ENCODE measurements around the gene ADORA1.

The ADORA1 gene

GRCh38 chr1:203100516-203100869 lies 27.0 kb upstream of the ADORA1 start:
- H3K4me1 Mint-ChIP-seq = no peaks in the 10 kb centered on the region
- peaks cover 1% of the 10 kb centered on the region for H3K9me3 Mint-ChIP-seq
- CTCF ChIA-PET = interaction anchor here (0.9 kb wide), 1 partner anchor 17 kb away, joined by 3 read pairs; no protein-coding TSS in a partner anchor
- DNase-seq = no peak
- peaks cover 54% of the 10 kb centered on the region for H3K27me3 Mint-ChIP-seq
- no peak overlapping the region for H3K4me3 Mint-ChIP-seq
- no peaks in the 10 kb centered on the region for H3K36me3 Mint-ChIP-seq
- H3K27ac Mint-ChIP-seq = no peak overlapping the region

- Mint-ChIP-seq H3K36me3 (no peaks in the 10 kb centered on the region), H3K4me1 (no peaks in the 10 kb centered on the region), H3K9me3 (no peaks in the 10 kb centered on the region), H3K4me3 (no peak overlapping the region), H3K27ac (no peak overlapping the region), H3K27me3 (peaks cover 52% of the 10 kb centered on the region)
- CTCF ChIA-PET = interaction anchor here (1.0 kb wide), 1 partner anchor 30 kb away, joined by 3 read pairs; no protein-coding TSS in a partner anchor
- DNase-seq = no peak
Observed at GRCh38 chr1:203101813-203102634, 25.5 kb upstream of the ADORA1 start.

- CTCF ChIA-PET = no interaction called here
- peaks cover 49% of the 10 kb centered on the region for H3K27me3 Mint-ChIP-seq
- H3K36me3 Mint-ChIP-seq = no peaks in the 10 kb centered on the region
- no peaks in the 10 kb centered on the region for H3K4me1 Mint-ChIP-seq
- H3K4me3 Mint-ChIP-seq = no peak overlapping the region
- H3K9me3 Mint-ChIP-seq = no peaks in the 10 kb centered on the region
- no peak for DNase-seq
- H3K27ac Mint-ChIP-seq = no peak overlapping the region
Observed at GRCh38 chr1:203103216-203103615, 24.3 kb upstream of the ADORA1 start.

GRCh38 chr1:203103829-203104495 lies 23.6 kb upstream of the ADORA1 start:
- H3K36me3 Mint-ChIP-seq = no peaks in the 10 kb centered on the region
- H3K9me3 Mint-ChIP-seq = no peaks in the 10 kb centered on the region
- no peak overlapping the region for H3K4me3 Mint-ChIP-seq
- CTCF ChIA-PET = no interaction called here
- no peak overlapping the region for H3K27ac Mint-ChIP-seq
- no peak for DNase-seq
- no peaks in the 10 kb centered on the region for H3K4me1 Mint-ChIP-seq
- peaks cover 45% of the 10 kb centered on the region for H3K27me3 Mint-ChIP-seq

GRCh38 chr1:203104789-203105390 lies 22.6 kb upstream of the ADORA1 start:
- H3K4me3 Mint-ChIP-seq = no peak overlapping the region
- no peak for DNase-seq
- no peak overlapping the region for H3K27ac Mint-ChIP-seq
- H3K4me1 Mint-ChIP-seq = no peaks in the 10 kb centered on the region
- CTCF ChIA-PET = no interaction called here
- H3K36me3 Mint-ChIP-seq = no peaks in the 10 kb centered on the region
- peaks cover 47% of the 10 kb centered on the region for H3K27me3 Mint-ChIP-seq
- H3K9me3 Mint-ChIP-seq = no peaks in the 10 kb centered on the region

GRCh38 chr1:203112475-203112874 lies 15.1 kb upstream of the ADORA1 start:
- CTCF ChIA-PET = interaction anchor here (0.8 to 1.2 kb wide), 2 partner anchors 16 to 103 kb away, joined by 3 read pairs; no protein-coding TSS in a partner anchor
- DNase-seq = no peak
- Mint-ChIP-seq H3K9me3 (no peaks in the 10 kb centered on the region), H3K36me3 (no peaks in the 10 kb centered on the region), H3K4me1 (no peaks in the 10 kb centered on the region), H3K4me3 (no peak overlapping the region), H3K27ac (no peak overlapping the region), H3K27me3 (peaks cover 40% of the 10 kb centered on the region)

- H3K4me3 Mint-ChIP-seq = no peak overlapping the region
Observed at GRCh38 chr1:203113308-203113707, 14.2 kb upstream of the ADORA1 start.

GRCh38 chr1:203114202-203114601 lies 13.3 kb upstream of the ADORA1 start:
- Mint-ChIP-seq H3K36me3 (no peaks in the 10 kb centered on the region), H3K27ac (no peak overlapping the region), H3K27me3 (peaks cover 49% of the 10 kb centered on the region), H3K4me1 (no peaks in the 10 kb centered on the region), H3K9me3 (no peaks in the 10 kb centered on the region), H3K4me3 (no peak overlapping the region)
- no peak for DNase-seq
- CTCF ChIA-PET = no interaction called here

More at GRCh38 chr1:203113308-203113707, 14.2 kb upstream of the ADORA1 start:
- peaks cover 43% of the 10 kb centered on the region for H3K27me3 Mint-ChIP-seq
- H3K27ac Mint-ChIP-seq = no peak overlapping the region
- DNase-seq = no peak
- CTCF ChIA-PET = interaction anchor here (0.8 to 1.2 kb wide), 3 partner anchors 17 to 154 kb away, joined by 3 to 4 read pairs (median 3); no protein-coding TSS in a partner anchor
- H3K9me3 Mint-ChIP-seq = no peaks in the 10 kb centered on the region
- no peaks in the 10 kb centered on the region for H3K36me3 Mint-ChIP-seq
- no peaks in the 10 kb centered on the region for H3K4me1 Mint-ChIP-seq

- H3K27me3 Mint-ChIP-seq = peaks cover 59% of the 10 kb centered on the region
- no peak for DNase-seq
- no peaks in the 10 kb centered on the region for H3K4me1 Mint-ChIP-seq
- H3K27ac Mint-ChIP-seq = no peak overlapping the region
- no peaks in the 10 kb centered on the region for H3K9me3 Mint-ChIP-seq
- CTCF ChIA-PET = interaction anchor here (1.3 to 6.7 kb wide), 4 partner anchors 8 to 99 kb away, joined by 4 to 66 read pairs (median 26); partner anchors contain the start of genes MYBPH and MYOG
- no peaks in the 10 kb centered on the region for H3K36me3 Mint-ChIP-seq
- no peak overlapping the region for H3K4me3 Mint-ChIP-seq
Observed at GRCh38 chr1:203116091-203116820, 11.3 kb upstream of the ADORA1 start.

- CTCF ChIA-PET = interaction anchor here (0.8 to 6.7 kb wide), 14 partner anchors 9 to 105 kb away, joined by 3 to 66 read pairs (median 4); partner anchors contain the start of genes ADORA1 and MYBPH
- peak; percentile 60 for DNase-seq
- Mint-ChIP-seq H3K9me3 (no peaks in the 10 kb centered on the region), H3K36me3 (no peaks in the 10 kb centered on the region), H3K27ac (no peak overlapping the region), H3K4me1 (peaks cover 4% of the 10 kb centered on the region), H3K27me3 (peaks cover 68% of the 10 kb centered on the region), H3K4me3 (no peak overlapping the region)
Observed at GRCh38 chr1:203117611-203118575, 9.6 kb upstream of the ADORA1 start.

GRCh38 chr1:203120325-203121153 lies 7.0 kb upstream of the ADORA1 start:
- Mint-ChIP-seq H3K36me3 (no peaks in the 10 kb centered on the region), H3K9me3 (no peaks in the 10 kb centered on the region), H3K27me3 (peaks cover 90% of the 10 kb centered on the region), H3K27ac (no peak overlapping the region), H3K4me1 (peaks cover 4% of the 10 kb centered on the region), H3K4me3 (no peak overlapping the region)
- no peak for DNase-seq
- CTCF ChIA-PET = interaction anchor here (6.0 to 6.7 kb wide), 2 partner anchors 52 to 95 kb away, joined by 48 to 66 read pairs; partner anchors contain the start of gene MYBPH
